ENCODE measurements around the gene STAB2.

The STAB2 gene

GRCh38 chr12:103745962-103746361 is 158.9 kb downstream of the STAB2 start:
- DNase-seq (ENCODE audit: low spot score): no peak

GRCh38 chr12:103748002-103748401 is 160.9 kb downstream of the STAB2 start:
- no peak for DNase-seq (ENCODE audit: low spot score)

GRCh38 chr12:103748875-103749274 is 161.8 kb downstream of the STAB2 start:
- no peak for DNase-seq (ENCODE audit: low spot score)

- peak; percentile 27 for DNase-seq (ENCODE audit: low spot score)
Measured at GRCh38 chr12:103751171-103751570, 164.1 kb downstream of the STAB2 start.

GRCh38 chr12:103751600-103751999 is 164.5 kb downstream of the STAB2 start:
- DNase-seq (ENCODE audit: low spot score): no peak

- no peak for DNase-seq (ENCODE audit: low spot score)
Measured at GRCh38 chr12:103755425-103755824, 168.4 kb downstream of the STAB2 start.

GRCh38 chr12:103756443-103756842 is 169.4 kb downstream of the STAB2 start:
- DNase-seq (ENCODE audit: low spot score): no peak

GRCh38 chr12:103757248-103757647 is 170.2 kb downstream of the STAB2 start:
- no peak for DNase-seq (ENCODE audit: low spot score)

GRCh38 chr12:103758310-103759089 is 171.4 kb downstream of the STAB2 start:
- DNase-seq (ENCODE audit: low spot score): no peak

GRCh38 chr12:103762473-103762872 is 175.4 kb downstream of the STAB2 start:
- no peak for DNase-seq (ENCODE audit: low spot score)

GRCh38 chr12:103765322-103765721 is 178.2 kb downstream of the STAB2 start:
- no peak for DNase-seq (ENCODE audit: low spot score)

GRCh38 chr12:103766028-103766427 is 179.0 kb downstream of the STAB2 start:
- DNase-seq (ENCODE audit: low spot score): no peak

- no peak for DNase-seq (ENCODE audit: low spot score)
Measured at GRCh38 chr12:103768467-103769123, 181.5 kb downstream of the STAB2 start.

- no peak for DNase-seq (ENCODE audit: low spot score)
Measured at GRCh38 chr12:103769240-103769945, 182.3 kb downstream of the STAB2 start.

- DNase-seq (ENCODE audit: low spot score): peak; percentile 58
Measured at GRCh38 chr12:103771466-103771865, 184.4 kb downstream of the STAB2 start.

GRCh38 chr12:103772367-103773108 is 185.5 kb downstream of the STAB2 start:
- no peak for DNase-seq (ENCODE audit: low spot score)

- DNase-seq (ENCODE audit: low spot score): no peak
Measured at GRCh38 chr12:103773109-103773910, 186.2 kb downstream of the STAB2 start.

- no peak for DNase-seq (ENCODE audit: low spot score)
Measured at GRCh38 chr12:103774977-103775560, 188.0 kb downstream of the STAB2 start.

- no peak for DNase-seq (ENCODE audit: low spot score)
Measured at GRCh38 chr12:103778781-103779180, 191.7 kb downstream of the STAB2 start.

- no peak for DNase-seq (ENCODE audit: low spot score)
Measured at GRCh38 chr12:103779410-103780092, 192.5 kb downstream of the STAB2 start.

- DNase-seq (ENCODE audit: low spot score): no peak
Measured at GRCh38 chr12:103780093-103780440, 193.0 kb downstream of the STAB2 start.
